Keratinocyte (primary cell): Measurements from ENCODE around the gene IL1RAP. TPM values are rescaled to one million over a fixed set of nuclear protein-coding genes. Genes with fewer than 3 reads are reported as not detected.

Experiments
- DNase-seq: peaks from one replicate; pipeline ENCODE4 v3.0.0-alpha.2; 2011; ENCODE audit warnings: low read depth, missing footprints, low spot score
- FAIRE-seq: peaks from 2 replicates; lab custom pipeline; 2011; peaks lifted over from hg19 to GRCh38; lab: Jason Lieb, UNC
- H2AFZ ChIP-seq: 2 replicates; pipeline ENCODE4 v1.6.0; 2012; ENCODE audit warnings: low read length, control low read depth, inconsistent platforms; ENCODE audit not compliant: control insufficient read depth
- H3K27ac ChIP-seq: 2 replicates; pipeline ENCODE4 v1.5.1; 2011; ENCODE audit warnings: low read length; ENCODE audit not compliant: control insufficient read depth, insufficient read depth
- H3K27me3 ChIP-seq: 3 replicates; pipeline ENCODE4 v1.6.0; 2011; ENCODE audit warnings: low read length; ENCODE audit not compliant: control insufficient read depth, insufficient read depth; ENCODE audit errors: extremely low read depth
- H3K36me3 ChIP-seq, 2 experiments: 2 replicates in 1 of 2; 3 replicates in 1 of 2; pipeline ENCODE4 v1.5.1; 2011; ENCODE audit warnings: low read length in 2 of 2, mild to moderate bottlenecking in 1 of 2; ENCODE audit not compliant: control insufficient read depth in 2 of 2, insufficient read depth in 2 of 2; ENCODE audit errors: extremely low read depth in 1 of 2
- H3K4me1 ChIP-seq: 3 replicates; pipeline ENCODE4 v1.5.1; 2011; ENCODE audit warnings: low read length; ENCODE audit not compliant: control insufficient read depth, insufficient read depth; ENCODE audit errors: extremely low read depth
- H3K4me2 ChIP-seq: 3 replicates; pipeline ENCODE4 v1.6.0; 2011; ENCODE audit warnings: low read depth, low read length; ENCODE audit not compliant: control insufficient read depth, insufficient read depth; ENCODE audit errors: extremely low read depth
- H3K4me3 ChIP-seq, 3 experiments: fragments of 200-600 bp in 1 of 3; sonication (generic) in 1 of 3; 2 replicates in 2 of 3; 3 replicates in 1 of 3; pipeline ENCODE4 v1.5.1; 2011 to 2016; ENCODE audit warnings: low read length in 3 of 3, mild to moderate bottlenecking in 3 of 3, control low read depth in 2 of 3, inconsistent platforms in 1 of 3, low read depth in 1 of 3, mixed read lengths in 1 of 3, mixed run types in 1 of 3, moderate library complexity in 1 of 3; ENCODE audit not compliant: control insufficient read depth in 2 of 3, insufficient read depth in 2 of 3; ENCODE audit errors: extremely low read depth in 1 of 3
- H3K79me2 ChIP-seq: 2 replicates; pipeline ENCODE4 v1.6.0; 2012; ENCODE audit warnings: low read length; ENCODE audit not compliant: control insufficient read depth, insufficient read depth
- H3K9ac ChIP-seq: 3 replicates; pipeline ENCODE4 v1.6.0; 2011; ENCODE audit warnings: low read length; ENCODE audit not compliant: control insufficient read depth, insufficient read depth; ENCODE audit errors: extremely low read depth
- H3K9me1 ChIP-seq: 3 replicates; pipeline ENCODE4 v1.6.0; 2011; ENCODE audit warnings: low read length; ENCODE audit not compliant: control insufficient read depth, insufficient read depth; ENCODE audit errors: extremely low read depth
- H3K9me3 ChIP-seq: 2 replicates; pipeline ENCODE4 v1.5.1; 2012; ENCODE audit warnings: low read depth, low read length; ENCODE audit not compliant: control insufficient read depth
- H4K20me1 ChIP-seq: 3 replicates; pipeline ENCODE4 v1.6.0; 2011; ENCODE audit warnings: low read length; ENCODE audit not compliant: control insufficient read depth, insufficient read depth; ENCODE audit errors: extremely low read depth
- EZH2 ChIP-seq: IDR thresholded peaks from one replicate; pipeline ENCODE4 v1.6.1; 2012; ENCODE audit warnings: inconsistent platforms, mild to moderate bottlenecking, low read length, moderate library complexity
- dilution Hi-C: fragments of 300-500 bp; cut with MboI; formaldehyde crosslinking; loops from one replicate; pipeline ENCODE4 v1.7.0; 2020; ENCODE audit warnings: low sequenced_read_pairs; ENCODE audit not compliant: extremely low pct_ligation_motif_present
- polyA plus RNA-seq, 5 experiments: library from polyadenylated mRNA; depleted of rRNA in 3 of 5; stranded (reverse) in 3 of 5; stranded (forward) in 1 of 5; unstranded in 1 of 5; fragments of >200 nt; gene quantifications; 1 replicate in 1 of 5; 2 replicates in 3 of 5; 3 replicates in 1 of 5; pipeline versions ENCODE4 v1.2.1 to v1.2.3, GENCODE V29; 2011 to 2012; ENCODE audit warnings: missing spikeins in 2 of 5, low read depth in 1 of 5, low replicate concordance in 1 of 5
- TF ChIP-seq, protein P1 (sequence below), 3 experiments: IDR thresholded peaks in 1 of 3; conservative IDR thresholded peaks in 1 of 3; optimal IDR thresholded peaks in 1 of 3; 2 replicates in 2 of 3; 3 replicates in 1 of 3; pipeline versions ENCODE3 to v1.5.1; 2011; ENCODE audit warnings: low read length in 3 of 3, mild to moderate bottlenecking in 3 of 3, moderate library complexity in 2 of 3, control low read depth in 1 of 3, inconsistent platforms in 1 of 3; ENCODE audit not compliant: insufficient read depth in 2 of 3; ENCODE audit errors: extremely low read depth in 1 of 3

The IL1RAP gene
- polyA plus RNA-seq, 1 donor (not counting 4 experiments of a cell fraction or from before 2014, with no cell fraction given): 69.7 TPM

- Histone ChIP-seq H4K20me1 (no peaks in the 10 kb centered on the region), H3K4me3 (no peak overlapping the region), H3K9ac (no peak overlapping the region), H3K4me1 (peaks cover 36% of the 10 kb centered on the region), H3K36me3 (peaks cover 0 to 10% of the 10 kb centered on the region in 2 experiments), H3K79me2 (peaks cover 17% of the 10 kb centered on the region), H2AFZ (no peak overlapping the region), H3K27me3 (no peaks in the 10 kb centered on the region), H3K9me1 (no peaks in the 10 kb centered on the region), H3K9me3 (no peaks in the 10 kb centered on the region), H3K27ac (no peak overlapping the region), H3K4me2 (no peak overlapping the region)
- DNase-seq (no peak), FAIRE-seq (no peak)
- dilution Hi-C loops: no loop called here
- TF ChIP-seq, protein P1, sequence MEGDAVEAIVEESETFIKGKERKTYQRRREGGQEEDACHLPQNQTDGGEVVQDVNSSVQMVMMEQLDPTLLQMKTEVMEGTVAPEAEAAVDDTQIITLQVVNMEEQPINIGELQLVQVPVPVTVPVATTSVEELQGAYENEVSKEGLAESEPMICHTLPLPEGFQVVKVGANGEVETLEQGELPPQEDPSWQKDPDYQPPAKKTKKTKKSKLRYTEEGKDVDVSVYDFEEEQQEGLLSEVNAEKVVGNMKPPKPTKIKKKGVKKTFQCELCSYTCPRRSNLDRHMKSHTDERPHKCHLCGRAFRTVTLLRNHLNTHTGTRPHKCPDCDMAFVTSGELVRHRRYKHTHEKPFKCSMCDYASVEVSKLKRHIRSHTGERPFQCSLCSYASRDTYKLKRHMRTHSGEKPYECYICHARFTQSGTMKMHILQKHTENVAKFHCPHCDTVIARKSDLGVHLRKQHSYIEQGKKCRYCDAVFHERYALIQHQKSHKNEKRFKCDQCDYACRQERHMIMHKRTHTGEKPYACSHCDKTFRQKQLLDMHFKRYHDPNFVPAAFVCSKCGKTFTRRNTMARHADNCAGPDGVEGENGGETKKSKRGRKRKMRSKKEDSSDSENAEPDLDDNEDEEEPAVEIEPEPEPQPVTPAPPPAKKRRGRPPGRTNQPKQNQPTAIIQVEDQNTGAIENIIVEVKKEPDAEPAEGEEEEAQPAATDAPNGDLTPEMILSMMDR (optimal IDR thresholded peaks at IDR 0.05 in 1 of 3, IDR thresholded peaks at IDR 0.05 in 1 of 3, conservative IDR thresholded peaks at IDR 0.05 in 1 of 3; ENCODE audit: extremely low read depth in 1 of 3, insufficient read depth in 2 of 3, low read length in 3 of 3): no peak
- no peak for TF ChIP-seq EZH2
Measured at GRCh38 chr3:190582667-190583066, 68.8 kb downstream of the IL1RAP start.

DNA sequence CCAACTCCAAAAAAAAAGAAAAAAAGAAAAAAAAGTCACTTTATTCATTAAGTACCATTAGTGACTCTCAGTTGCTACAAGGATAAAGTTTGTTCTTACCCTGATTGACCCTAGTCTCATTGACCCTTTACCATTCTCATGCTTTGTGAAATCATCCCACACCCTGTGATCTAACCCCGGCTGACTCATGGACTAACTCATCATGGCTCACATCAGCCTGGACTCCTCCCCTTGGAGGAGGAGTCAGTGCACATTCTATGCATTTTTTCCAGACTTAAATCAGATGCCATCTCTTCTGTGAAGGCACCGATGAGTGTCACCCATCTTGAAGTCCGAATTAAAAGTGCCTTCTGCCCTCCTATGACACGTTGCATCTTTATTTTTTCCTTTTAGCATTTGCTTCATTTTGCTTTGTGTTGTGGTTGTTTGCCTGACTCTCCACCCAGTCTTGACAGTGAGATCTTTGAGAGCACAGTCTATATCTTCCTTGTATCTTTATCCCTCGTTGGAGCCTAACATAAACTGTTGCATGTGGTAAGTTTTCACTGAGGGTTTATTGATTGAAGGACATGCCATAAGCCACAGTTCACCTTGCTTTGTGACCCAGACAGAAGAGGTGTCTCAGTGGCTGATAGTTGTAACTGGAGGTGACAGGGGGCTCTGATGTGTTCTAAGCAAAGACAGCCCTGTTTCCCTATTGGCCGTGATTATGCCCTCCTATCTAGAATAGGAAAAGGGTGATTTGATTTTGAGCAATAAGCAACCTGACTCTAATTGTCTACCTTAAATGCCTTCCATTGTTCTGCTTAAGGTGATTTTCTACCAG lies 72.1 kb downstream of the IL1RAP start:
- no peak for TF ChIP-seq EZH2
- TF ChIP-seq, protein P1 (optimal IDR thresholded peaks at IDR 0.05 in 1 of 3, IDR thresholded peaks at IDR 0.05 in 1 of 3, conservative IDR thresholded peaks at IDR 0.05 in 1 of 3; ENCODE audit: extremely low read depth in 1 of 3, insufficient read depth in 2 of 3, low read length in 3 of 3): no peak
- dilution Hi-C loops: no loop called here
- peak overlapping the region; percentile 99 for H3K27ac ChIP-seq
- FAIRE-seq: peak; percentile 99
- peak overlapping the region; percentile 93 for H3K4me2 ChIP-seq
- DNase-seq: peak; percentile 83
- peak overlapping the region; percentile 16 for H2AFZ ChIP-seq
- H3K36me3 ChIP-seq: peaks cover 0 to 12% of the 10 kb centered on the region in 2 experiments
- H3K9me3 ChIP-seq: no peaks in the 10 kb centered on the region
- H3K9ac ChIP-seq: peak overlapping the region; percentile 75
- peaks cover 27% of the 10 kb centered on the region for H3K4me1 ChIP-seq
- H3K4me3 ChIP-seq: peak overlapping the region in 2 of 3 experiments; percentile 59
- H3K79me2 ChIP-seq: peaks cover 36% of the 10 kb centered on the region
- no peaks in the 10 kb centered on the region for H3K9me1 ChIP-seq
- no peaks in the 10 kb centered on the region for H4K20me1 ChIP-seq
- H3K27me3 ChIP-seq: no peaks in the 10 kb centered on the region
